HG02852 (cell line): ENCODE measurements around the gene FADS2.

Experiments
- ATAC-seq: cut with Tn5 transposase; IDR thresholded peaks from one replicate; pipeline ENCODE4 v1.9.1; 2021; ENCODE audit warnings: mild to moderate bottlenecking, moderate library complexity; ENCODE audit not compliant: unreplicated experiment

Gene FADS2

DNA sequence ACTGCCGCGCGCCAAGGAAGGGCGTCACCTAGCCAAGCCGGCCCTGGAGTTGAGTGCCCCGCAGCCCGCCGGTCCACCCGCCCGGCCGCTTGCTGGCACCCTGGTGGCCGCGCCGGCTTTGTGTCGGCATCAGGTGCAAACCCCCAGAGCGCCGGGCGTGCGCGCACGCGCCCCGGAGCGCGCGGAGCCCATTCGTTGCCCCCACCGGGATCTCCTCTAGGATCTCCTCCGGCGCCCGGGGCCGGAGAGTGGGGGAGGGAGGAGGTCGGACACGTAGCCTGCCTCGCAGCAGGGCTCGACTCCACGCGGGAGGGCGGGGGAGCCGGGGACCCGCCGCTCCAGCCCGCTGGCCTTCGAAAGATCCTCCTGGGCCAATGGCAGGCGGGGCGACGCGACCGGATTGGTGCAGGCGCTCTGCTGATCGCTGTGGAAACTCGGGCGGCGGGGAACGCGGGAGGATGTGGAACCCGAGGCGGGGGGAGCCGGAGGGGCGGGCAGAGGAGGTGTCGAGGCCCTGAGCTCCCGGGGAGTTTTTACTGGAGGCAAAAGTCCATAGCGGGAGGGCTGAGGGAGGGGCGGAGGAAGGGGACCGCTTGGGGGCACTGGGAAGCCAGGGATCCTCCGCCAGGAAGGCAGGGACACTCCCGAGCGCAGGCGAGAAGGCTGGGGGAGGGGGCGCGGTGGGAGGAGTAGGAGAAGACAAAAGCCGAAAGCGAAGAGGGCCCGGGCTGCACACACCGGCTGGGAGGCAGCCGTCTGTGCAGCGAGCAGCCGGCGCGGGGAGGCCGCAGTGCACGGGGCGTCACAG lies at the start of gene FADS2:
Gene FADS2 (plus strand): TSS at position 730 of the 808 bp plus-strand sequence. CDS start 91 bp downstream, outside the sequence.
- ATAC-seq = peak; percentile 76

- ATAC-seq = no peak
These were observed 49.7 kb upstream of the FADS2 start for GRCh38 chr11:61778357-61778886.

DNA sequence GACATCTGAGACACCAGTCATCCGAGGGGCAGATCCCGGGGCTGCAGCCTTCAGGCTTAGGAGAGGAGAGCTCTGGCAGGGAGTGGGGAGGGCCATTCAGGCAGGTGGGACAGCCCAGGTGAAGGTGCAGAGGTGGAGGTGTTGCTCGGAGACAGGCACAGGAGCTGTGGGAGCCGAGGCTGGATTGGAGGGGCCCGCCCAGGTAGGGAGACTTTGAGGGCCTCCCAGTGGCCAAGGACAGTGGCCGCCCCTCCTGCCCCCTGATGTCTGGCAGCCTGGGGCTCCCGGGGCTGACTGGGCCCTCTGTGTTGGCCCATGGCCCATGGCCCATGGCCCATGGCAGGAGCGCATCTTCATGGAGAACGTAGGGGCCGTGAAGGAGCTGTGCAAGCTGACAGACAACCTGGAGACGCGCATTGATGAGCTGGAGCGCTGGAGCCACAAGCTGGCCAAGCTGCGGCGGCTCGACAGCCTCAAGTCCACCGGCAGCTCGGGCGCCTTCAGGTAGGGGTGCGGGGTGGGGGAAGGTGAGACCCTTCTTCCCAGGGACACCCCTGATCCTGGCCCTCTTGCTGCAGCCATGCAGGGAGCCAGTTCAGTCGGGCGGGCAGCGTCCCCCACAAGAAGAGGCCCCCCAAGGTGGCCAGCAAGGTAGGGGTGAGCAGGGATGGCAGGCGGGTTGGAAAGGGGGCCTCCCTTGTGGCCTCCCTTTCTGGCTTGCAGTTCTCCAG lies 49.0 kb upstream of the FADS2 start:
- no peak for ATAC-seq

- no peak for ATAC-seq
These were observed 48.2 kb upstream of the FADS2 start for GRCh38 chr11:61779666-61780525.

DNA sequence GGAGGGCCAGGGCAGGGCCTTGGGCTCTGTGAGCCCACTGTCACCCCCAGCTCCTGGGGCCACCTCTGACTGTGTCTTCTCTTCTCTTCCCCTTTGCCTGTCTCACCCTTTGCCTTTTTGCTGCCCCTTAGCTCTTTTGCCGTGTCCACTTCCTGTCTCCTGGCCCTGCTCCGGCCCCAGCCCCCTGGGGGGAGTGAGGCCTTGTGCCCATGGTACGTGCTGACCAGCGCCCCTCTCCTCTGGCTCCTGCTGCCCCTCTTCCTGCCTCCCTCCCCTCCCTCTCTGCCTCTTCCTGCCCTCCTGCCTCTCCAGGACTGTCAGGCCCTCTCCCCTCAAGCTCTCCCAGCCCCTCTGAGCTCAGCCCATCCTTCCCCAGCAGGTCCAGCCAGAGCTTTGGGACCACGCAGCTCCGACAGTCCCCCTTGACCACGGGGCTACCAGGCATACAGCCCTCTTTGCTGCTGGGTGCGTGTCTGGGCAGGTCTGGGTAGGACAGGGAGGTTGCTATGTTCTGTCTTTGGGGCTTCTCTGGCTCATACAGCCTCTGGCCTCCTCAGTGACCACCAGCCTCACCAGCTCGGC lies 47.4 kb upstream of the FADS2 start:
- ATAC-seq = no peak

DNA sequence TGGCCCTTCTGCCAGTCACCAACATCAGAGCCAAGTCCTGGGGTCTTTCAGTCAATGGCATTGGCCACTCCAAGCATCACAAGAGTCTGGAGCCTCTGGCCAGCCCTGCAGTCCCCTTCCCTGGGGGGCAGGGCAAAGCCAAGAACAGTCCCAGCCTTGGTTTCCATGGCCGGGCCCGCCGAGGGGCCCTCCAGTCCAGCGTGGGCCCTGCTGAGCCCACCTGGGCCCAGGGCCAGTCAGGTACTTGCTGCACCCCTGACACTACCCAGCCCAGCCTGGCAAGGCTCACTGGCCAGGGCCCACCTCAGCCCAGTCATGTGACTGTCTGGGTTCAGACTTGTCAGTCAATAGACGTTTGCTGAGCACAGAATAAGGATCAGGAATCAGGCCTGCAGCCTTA lies 46.5 kb upstream of the FADS2 start:
- ATAC-seq = no peak

DNA sequence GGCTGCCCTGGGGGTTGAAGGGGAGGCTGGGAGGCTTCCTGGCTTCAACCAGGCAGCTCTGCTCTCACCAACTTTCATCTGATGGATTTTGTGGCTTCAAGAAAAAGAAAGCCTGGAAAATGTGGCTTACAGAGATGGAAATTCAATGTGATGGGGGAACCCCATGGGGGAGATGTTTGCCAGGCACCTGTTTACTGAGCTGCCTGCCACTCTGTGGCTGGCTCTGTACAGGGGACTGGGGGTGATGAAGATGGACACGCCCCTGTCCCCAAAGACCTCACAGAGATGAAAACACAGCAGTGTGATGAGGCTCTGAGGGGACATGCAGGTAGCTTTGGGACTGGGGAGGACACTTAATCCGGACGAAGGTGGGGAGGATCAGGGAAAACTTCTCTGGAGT lies 45.8 kb upstream of the FADS2 start:
- no peak for ATAC-seq

- ATAC-seq = no peak
These were observed 45.3 kb upstream of the FADS2 start for GRCh38 chr11:61782841-61783240.

DNA sequence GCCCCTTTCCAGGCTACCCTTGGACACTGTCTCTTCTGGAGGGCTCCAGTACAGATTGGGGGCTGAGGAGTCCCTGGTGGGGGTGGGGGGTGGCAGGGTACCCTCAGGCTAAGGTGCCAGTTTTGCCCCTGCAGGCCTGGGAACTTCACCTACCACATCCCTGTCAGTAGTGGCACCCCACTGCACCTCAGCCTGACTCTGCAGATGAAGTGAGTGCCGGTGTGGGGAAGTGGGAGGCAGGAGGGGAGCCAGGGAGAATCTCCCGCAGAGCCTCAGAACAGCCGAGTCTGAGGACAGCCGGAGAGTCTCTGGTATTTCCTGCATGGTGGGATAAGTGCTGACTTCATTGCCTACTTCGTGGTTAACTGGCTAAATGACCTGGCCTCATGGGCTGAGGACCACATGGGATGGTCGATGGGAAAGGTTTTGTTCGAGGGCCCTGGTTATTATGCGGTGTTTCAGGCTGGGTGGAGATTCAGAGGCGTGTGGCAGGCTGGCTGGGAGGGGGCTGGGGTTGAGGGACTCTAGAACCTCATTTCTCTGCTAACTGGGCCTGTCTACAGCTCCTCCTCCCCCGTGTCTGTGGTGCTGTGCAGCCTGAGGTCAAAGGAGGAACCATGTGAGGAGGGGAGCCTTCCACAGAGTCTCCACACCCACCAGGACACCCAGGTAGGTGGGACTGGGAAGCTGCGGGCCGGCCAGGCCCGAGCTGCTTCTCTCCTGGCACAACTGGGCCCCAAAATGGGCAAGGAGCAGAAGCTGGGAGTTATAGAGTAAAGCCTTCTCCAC lies 44.2 kb upstream of the FADS2 start:
- no peak for ATAC-seq

GRCh38 chr11:61784506-61784805 lies 43.6 kb upstream of the FADS2 start:
- ATAC-seq = no peak

DNA sequence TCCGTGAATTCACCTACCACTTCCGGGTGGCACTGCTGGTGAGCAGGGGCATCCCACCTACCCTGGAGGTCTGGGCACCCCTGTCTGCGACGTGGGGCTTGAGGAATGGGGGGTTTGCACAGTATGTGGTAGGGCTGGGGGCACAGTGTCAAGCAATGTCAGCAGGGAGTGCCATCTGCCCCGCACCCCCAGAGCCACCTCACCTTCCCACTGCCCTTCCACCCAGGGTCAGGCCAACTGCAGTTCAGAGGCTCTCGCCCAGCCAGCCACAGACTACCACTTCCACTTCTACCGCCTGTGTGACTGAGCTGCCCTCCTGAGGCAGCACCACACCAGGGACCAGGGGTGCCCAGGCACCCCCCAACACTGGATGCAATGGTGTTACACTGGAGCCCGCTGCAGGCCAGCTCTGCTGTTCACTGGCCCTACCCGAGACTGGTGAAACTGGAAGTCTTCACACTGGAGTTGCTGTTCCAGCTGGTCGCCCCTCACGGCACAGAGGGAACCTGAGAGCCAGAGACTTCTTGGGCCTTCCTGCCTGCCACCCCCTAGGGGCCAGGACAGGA lies 42.2 kb upstream of the FADS2 start:
- ATAC-seq = no peak

DNA sequence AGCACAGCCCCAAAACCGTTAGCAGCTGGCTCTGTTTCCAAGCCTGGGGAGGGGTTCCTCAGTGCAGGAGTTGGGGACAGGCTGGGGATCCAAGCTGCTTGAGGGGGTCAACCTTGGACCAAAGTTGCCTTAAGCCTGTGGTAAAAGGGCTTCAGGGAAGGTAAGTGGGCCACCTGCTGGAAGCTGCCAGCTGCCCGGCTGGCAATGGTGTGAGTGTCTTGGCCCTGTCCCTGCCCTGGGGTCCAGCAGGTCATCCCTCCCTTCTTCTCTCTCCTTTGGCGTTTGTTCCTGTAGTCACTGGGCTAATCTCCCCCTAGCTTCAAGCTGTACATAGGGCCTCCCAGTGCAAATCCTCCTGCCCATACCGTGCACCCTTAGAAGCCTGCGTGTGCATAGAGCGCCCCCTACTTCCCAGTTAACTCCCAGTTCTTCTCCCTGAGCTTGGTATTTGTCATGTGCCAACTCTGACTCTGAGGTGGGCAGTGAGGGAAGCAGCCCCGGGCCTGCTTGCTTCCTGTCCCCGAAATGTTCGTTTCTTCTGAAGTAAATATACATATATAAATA lies 40.1 kb upstream of the FADS2 start:
- ATAC-seq = no peak

DNA sequence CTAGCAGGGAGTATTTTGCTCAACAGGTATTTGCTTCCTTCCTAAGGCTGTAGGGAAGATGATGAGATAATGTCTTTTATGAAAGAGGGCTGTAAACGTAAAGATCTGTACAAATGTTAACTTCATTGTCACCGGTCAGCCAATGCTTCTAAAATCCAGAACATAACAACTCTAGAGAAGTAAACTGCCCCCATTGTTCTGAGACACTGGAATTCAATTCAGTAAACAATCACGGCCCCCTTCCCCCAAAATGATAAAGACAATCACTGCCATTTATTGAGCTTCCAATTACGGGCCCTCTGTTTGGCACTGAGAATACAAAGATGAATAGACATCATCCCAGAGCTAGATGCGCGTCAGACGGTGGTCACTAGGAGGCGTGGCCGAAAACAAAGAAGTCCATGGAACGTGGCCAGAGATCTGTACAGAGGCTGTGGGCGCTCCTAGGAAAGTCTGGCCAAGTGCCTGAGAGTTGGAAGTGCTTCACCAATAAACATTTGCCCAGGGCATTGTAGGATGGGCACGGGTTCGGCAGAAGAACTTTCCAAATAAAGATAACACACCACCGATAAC lies 36.3 kb upstream of the FADS2 start:
- ATAC-seq = peak; percentile 18

DNA sequence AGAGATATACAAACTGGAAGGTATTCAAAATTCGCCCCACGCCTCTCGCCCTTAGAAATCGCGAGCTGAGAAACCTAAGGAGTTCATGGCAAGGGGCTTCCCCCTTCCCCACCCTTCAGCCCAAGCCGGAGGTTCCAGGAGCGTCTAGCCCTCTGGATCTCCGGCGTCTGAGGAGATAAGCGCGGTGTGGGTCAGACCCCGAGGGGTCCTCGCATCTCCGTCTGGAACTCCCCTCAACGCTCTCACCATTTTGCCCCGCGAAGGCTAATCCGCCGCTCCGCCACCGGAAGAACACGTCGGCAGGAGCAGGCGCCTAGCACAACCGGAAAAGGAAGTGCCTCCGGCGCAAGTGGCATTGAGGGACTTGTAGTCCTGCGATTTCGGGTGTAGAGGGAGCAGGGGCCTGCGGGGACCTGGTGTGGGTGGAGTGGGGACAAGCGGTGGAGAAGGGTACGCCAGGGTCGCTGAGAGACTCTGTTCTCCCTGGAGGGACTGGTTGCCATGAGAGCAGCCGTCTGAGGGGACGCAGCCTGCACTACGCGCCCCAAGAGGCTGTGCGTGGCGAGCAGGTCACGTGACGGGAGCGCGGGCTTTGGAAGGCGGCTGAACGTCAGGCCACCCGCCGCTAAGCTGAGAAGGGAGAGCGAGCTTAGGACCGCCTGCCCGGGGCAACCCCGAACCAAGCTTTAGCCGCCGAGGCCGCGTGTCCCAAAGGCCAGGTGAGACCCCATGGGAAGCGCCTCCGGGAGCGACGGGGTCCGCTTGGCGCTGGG lies 35.6 kb upstream of the FADS2 start, which contains the start of the genes FEN1 and TMEM258:
Gene FEN1 (plus strand): TSS at position 602 of the 773 bp plus-strand sequence. CDS start 2,451 bp downstream, outside the sequence.
Gene TMEM258 (minus strand): TSS at position 290 of the 773 bp plus-strand sequence. CDS start 41 bp downstream, at position 249.
- ATAC-seq = peak; percentile 84

GRCh38 chr11:61793083-61793828 lies 34.8 kb upstream of the FADS2 start:
- peak; percentile 29 for ATAC-seq

- no peak for ATAC-seq
These were observed 34.3 kb upstream of the FADS2 start for GRCh38 chr11:61793829-61794204.

DNA sequence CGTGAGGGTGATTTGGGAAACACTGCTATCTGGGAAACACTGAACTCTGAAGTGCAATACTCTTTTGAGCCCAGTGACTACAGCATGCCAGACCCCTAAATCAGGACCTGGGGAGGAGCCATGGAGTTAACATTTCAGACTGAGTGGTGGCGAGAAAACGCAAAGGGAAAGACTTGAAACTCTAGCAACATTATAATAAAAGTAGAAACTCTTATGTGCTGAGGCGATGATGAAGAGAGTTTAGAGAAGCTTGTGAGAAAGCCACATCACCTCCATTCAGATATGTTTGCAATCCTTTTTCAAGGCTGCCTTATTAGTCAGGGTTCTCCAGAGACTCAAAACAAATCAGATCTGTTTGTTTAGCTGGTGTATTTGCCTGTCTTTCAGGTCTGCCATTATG lies 33.5 kb upstream of the FADS2 start:
- no peak for ATAC-seq
